GM19372 (cell line): ENCODE measurements around the gene BMP7.
"Not testable (repeated sequence)": the region's sequence is repeated elsewhere in the genome, so short reads cannot be mapped to it uniquely, and the experiment has no call there.

ENCODE experiments used
- ATAC-seq: cut with Tn5 transposase; IDR thresholded peaks from one replicate; pipeline ENCODE4 v1.9.1; 2021; ENCODE audit warnings: mild to moderate bottlenecking, low read depth, moderate library complexity; ENCODE audit not compliant: unreplicated experiment

Gene BMP7

GRCh38 chr20:57159945-57160610, 106.4 kb downstream of the BMP7 start:
- no peak for ATAC-seq

GRCh38 chr20:57159193-57159851, 107.1 kb downstream of the BMP7 start:
- ATAC-seq: no peak

- no peak for ATAC-seq
Observed at GRCh38 chr20:57158474-57158873, 108.0 kb downstream of the BMP7 start.

GRCh38 chr20:57157787-57158186, 108.7 kb downstream of the BMP7 start:
- ATAC-seq: not testable (repeated sequence)

GRCh38 chr20:57157106-57157691, 109.2 kb downstream of the BMP7 start:
- no peak for ATAC-seq

GRCh38 chr20:57156011-57156729, 110.3 kb downstream of the BMP7 start:
- no peak for ATAC-seq

- ATAC-seq: no peak
Observed at GRCh38 chr20:57155415-57155814, 111.0 kb downstream of the BMP7 start.

GRCh38 chr20:57153238-57153905, 113.1 kb downstream of the BMP7 start:
- ATAC-seq: no peak

- no peak for ATAC-seq
Observed at GRCh38 chr20:57152557-57152956, 113.9 kb downstream of the BMP7 start.

- ATAC-seq: no peak
Observed at GRCh38 chr20:57150559-57150958, 115.9 kb downstream of the BMP7 start.

- no peak for ATAC-seq
Observed at GRCh38 chr20:57148263-57148662, 118.2 kb downstream of the BMP7 start.

GRCh38 chr20:57147185-57147584, 119.3 kb downstream of the BMP7 start:
- ATAC-seq: no peak

- no peak for ATAC-seq
Observed at GRCh38 chr20:57146155-57146554, 120.3 kb downstream of the BMP7 start.

GRCh38 chr20:57145089-57145631, 121.3 kb downstream of the BMP7 start:
- no peak for ATAC-seq

- no peak for ATAC-seq
Observed at GRCh38 chr20:57143173-57143572, 123.3 kb downstream of the BMP7 start.

- no peak for ATAC-seq
Observed at GRCh38 chr20:57142667-57143066, 123.8 kb downstream of the BMP7 start.

- ATAC-seq: no peak
Observed at GRCh38 chr20:57141492-57141891, 124.9 kb downstream of the BMP7 start.

- no peak for ATAC-seq
Observed at GRCh38 chr20:57140416-57140965, 126.0 kb downstream of the BMP7 start.

GRCh38 chr20:57139342-57140093, 126.9 kb downstream of the BMP7 start:
- no peak for ATAC-seq
